Activated T-helper 9 cell treated with anti-CD3 and anti-CD28 coated beads, Interleukin-2, amount 50 U/mL, for 16 hours (primary cell): ENCODE results near the gene EXOC3L4.

Experiments used
- DNase-seq: peaks from one replicate; pipeline ENCODE4 v3.0.0-alpha.2; 2020; ENCODE audit warnings: low read depth

EXOC3L4 gene

GRCh38 chr14:103133210-103134140 lies 39.0 kb downstream of the EXOC3L4 start:
- DNase-seq, result no peak

GRCh38 chr14:103134405-103134804 lies 39.9 kb downstream of the EXOC3L4 start:
- DNase-seq, result no peak

GRCh38 chr14:103134919-103135318 lies 40.4 kb downstream of the EXOC3L4 start:
- no peak for DNase-seq

- DNase-seq, result no peak
Measured at GRCh38 chr14:103135333-103136260, 41.1 kb downstream of the EXOC3L4 start.

- DNase-seq, result no peak
Measured at GRCh38 chr14:103136388-103137271, 42.1 kb downstream of the EXOC3L4 start.

GRCh38 chr14:103137689-103138300 lies 43.3 kb downstream of the EXOC3L4 start:
- DNase-seq, result no peak

- no peak for DNase-seq
Measured at GRCh38 chr14:103138301-103139131, 44.0 kb downstream of the EXOC3L4 start.

- DNase-seq, result no peak
Measured at GRCh38 chr14:103139132-103140025, 44.9 kb downstream of the EXOC3L4 start.

GRCh38 chr14:103140316-103141109 lies 46.0 kb downstream of the EXOC3L4 start:
- no peak for DNase-seq

- DNase-seq, result no peak
Measured at GRCh38 chr14:103141117-103141796, 46.7 kb downstream of the EXOC3L4 start.

- DNase-seq, result no peak
Measured at GRCh38 chr14:103142026-103142425, 47.5 kb downstream of the EXOC3L4 start.

- no peak for DNase-seq
Measured at GRCh38 chr14:103142721-103143302, 48.3 kb downstream of the EXOC3L4 start.

GRCh38 chr14:103143506-103143905 lies 49.0 kb downstream of the EXOC3L4 start:
- DNase-seq, result no peak

GRCh38 chr14:103144085-103144484 lies 49.6 kb downstream of the EXOC3L4 start:
- no peak for DNase-seq

- DNase-seq, result no peak
Measured at GRCh38 chr14:103146141-103146709, 51.7 kb downstream of the EXOC3L4 start.

GRCh38 chr14:103149351-103150237 lies 55.1 kb downstream of the EXOC3L4 start:
- DNase-seq, result no peak
